SK-N-SH (cell line): Measurements from ENCODE around the gene CD207. TPM values are rescaled to one million over a fixed set of nuclear protein-coding genes. Genes with fewer than 3 reads are reported as not detected.

ENCODE experiments used
- CTCF ChIA-PET: fragments of 300-600, 350-600 bp; formaldehyde crosslinking; extraction: SDS; loops from one replicate; lab custom pipeline; 2021; lab: Yijun Ruan, JAX
- POLR2A ChIA-PET: fragments of 350-600 bp; sonication (Branson Sonifier 250); formaldehyde crosslinking; extraction: SDS; loops from one replicate; lab custom pipeline; 2020; ENCODE audit warnings: antibody characterized with exemption, inconsistent platforms; lab: Yijun Ruan, JAX
- DNase-seq: peaks from one replicate; pipeline ENCODE4 v3.0.0; 2012
- H2AFZ ChIP-seq: fragments of 200-600 bp; sonication (generic); 2 replicates; pipeline ENCODE4 v1.8.1; 2016; ENCODE audit warnings: antibody characterized with exemption, mild to moderate bottlenecking, low read depth
- H3F3A ChIP-seq: fragments of 200-600 bp; sonication (generic); replicated peaks from 2 replicates; pipeline ENCODE3; 2016; ENCODE audit warnings: antibody characterized with exemption, mild to moderate bottlenecking; ENCODE audit not compliant: insufficient read depth
- H3K27ac ChIP-seq, 2 experiments: fragments of 200-500 bp in 1 of 2; fragments of 200-600 bp in 1 of 2; sonication (Bioruptor generic) in 1 of 2; sonication (generic), shearing (Covaris generic) in 1 of 2; 2 replicates each; pipeline versions ENCODE4 v1.5.1 to v1.6.1; 2014 to 2016; ENCODE audit warnings: low read depth in 2 of 2, inconsistent platforms in 1 of 2, low read length in 1 of 2, mild to moderate bottlenecking in 1 of 2, mixed read lengths in 1 of 2
- H3K27me3 ChIP-seq: fragments of 200-600 bp; sonication (generic), shearing (Covaris generic); 2 replicates; pipeline ENCODE4 v1.6.1; 2016; ENCODE audit warnings: mixed run types; ENCODE audit not compliant: insufficient read depth
- H3K36me3 ChIP-seq, 2 experiments: fragments of 200-500 bp in 1 of 2; fragments of 200-600 bp in 1 of 2; sonication (Bioruptor generic) in 1 of 2; sonication (generic) in 1 of 2; replicated peaks in 1 of 2; 2 replicates each; pipeline versions ENCODE3 to v1.5.1; 2014 to 2016; ENCODE audit warnings: low read length in 1 of 2, mild to moderate bottlenecking in 1 of 2; ENCODE audit not compliant: insufficient read depth in 2 of 2, control insufficient read depth in 1 of 2
- H3K4me1 ChIP-seq, 2 experiments: fragments of 200-500 bp in 1 of 2; fragments of 200-600 bp in 1 of 2; sonication (Bioruptor generic) in 1 of 2; sonication (generic), shearing (Covaris generic) in 1 of 2; 2 replicates each; pipeline versions ENCODE4 v1.5.1 to v1.6.1; 2014 to 2016; ENCODE audit warnings: low read depth in 1 of 2, low read length in 1 of 2, mixed run types in 1 of 2; ENCODE audit not compliant: insufficient read depth in 2 of 2, control insufficient read depth in 1 of 2
- H3K4me2 ChIP-seq: fragments of 200-600 bp; sonication (generic), shearing (Covaris generic); 2 replicates; pipeline ENCODE4 v1.6.1; 2017; ENCODE audit warnings: mixed run types
- H3K4me3 ChIP-seq, 2 experiments: fragments of 200-500 bp in 1 of 2; fragments of 200-600 bp in 1 of 2; sonication (Bioruptor generic) in 1 of 2; sonication (generic), shearing (Covaris generic) in 1 of 2; 2 replicates each; pipeline versions ENCODE4 v1.5.1 to v1.8.1; 2014 to 2016; ENCODE audit warnings: low read depth in 2 of 2, inconsistent platforms in 1 of 2, low read length in 1 of 2, mild to moderate bottlenecking in 1 of 2, mixed read lengths in 1 of 2, moderate library complexity in 1 of 2
- H3K79me2 ChIP-seq: fragments of 200-600 bp; sonication (generic); 2 replicates; pipeline ENCODE4 v1.8.1; 2017; ENCODE audit warnings: mild to moderate bottlenecking; ENCODE audit not compliant: insufficient read depth
- H3K9ac ChIP-seq: fragments of 200-600 bp; sonication (generic); 2 replicates; pipeline ENCODE4 v1.6.1; 2017; ENCODE audit warnings: mixed run types
- H3K9me2 ChIP-seq: fragments of 200-600 bp; sonication (generic); 2 replicates; pipeline ENCODE4 v1.6.1; 2017; ENCODE audit warnings: mixed run types
- H3K9me3 ChIP-seq: fragments of 200-600 bp; sonication (generic); 2 replicates; pipeline ENCODE4 v1.6.1; 2017; ENCODE audit warnings: mixed run types, mild to moderate bottlenecking, moderate library complexity
- H4K20me1 ChIP-seq: fragments of 200-600 bp; sonication (generic); 2 replicates; pipeline ENCODE4 v1.6.1; 2017; ENCODE audit warnings: mild to moderate bottlenecking, mixed run types; ENCODE audit not compliant: insufficient read depth
- CHD2 ChIP-seq: fragments of 150-350 bp; IDR thresholded peaks from 2 replicates; pipeline ENCODE4 v1.6.1; 2018; ENCODE audit warnings: low read length; ENCODE audit not compliant: partially characterized antibody
- ELF1 ChIP-seq: IDR thresholded peaks from 2 replicates; pipeline ENCODE4 v1.4.0; 2012
- EP300 ChIP-seq, 2 experiments: IDR thresholded peaks; 2 replicates each; pipeline versions ENCODE4 v1.4.0 to v1.6.1; 2012; ENCODE audit warnings: borderline replicate concordance in 1 of 2, low read depth in 1 of 2, low read length in 1 of 2
- EZH2phosphoT487 ChIP-seq: fragments of 200-600 bp; sonication (generic); IDR thresholded peaks from 2 replicates; pipeline ENCODE4 v1.6.1; 2017; ENCODE audit warnings: low read depth, mixed run types, mild to moderate bottlenecking, antibody characterized with exemption, moderate library complexity, borderline replicate concordance
- FOSL2 ChIP-seq: IDR thresholded peaks from 2 replicates; pipeline ENCODE4 v1.4.0; 2012; ENCODE audit warnings: low read depth, mild to moderate bottlenecking, moderate library complexity, borderline replicate concordance
- FOXM1 ChIP-seq: IDR thresholded peaks from 2 replicates; pipeline ENCODE4 v1.4.0; 2012; ENCODE audit warnings: low read depth, mild to moderate bottlenecking
- GATA2 ChIP-seq: sonication (generic); formaldehyde crosslinking; IDR thresholded peaks from 2 replicates; pipeline ENCODE4 v1.5.0; 2020; ENCODE audit warnings: mild to moderate bottlenecking, missing genetic modification reagents
- JUND ChIP-seq: IDR thresholded peaks from 2 replicates; pipeline ENCODE4 v1.4.0; 2012
- MAX ChIP-seq: IDR thresholded peaks from 2 replicates; pipeline ENCODE4 v1.4.0; 2012; ENCODE audit warnings: low read depth
- MXI1 ChIP-seq: IDR thresholded peaks from 2 replicates; pipeline ENCODE4 v1.6.1; 2012; ENCODE audit warnings: mild to moderate bottlenecking, low read depth, low read length, improper control_type of control experiment
- NFIC ChIP-seq: IDR thresholded peaks from 2 replicates; pipeline ENCODE4 v1.4.0; 2012; ENCODE audit warnings: borderline replicate concordance
- NRF1 ChIP-seq: IDR thresholded peaks from 2 replicates; pipeline ENCODE4 v1.6.1; 2012; ENCODE audit warnings: low read depth, mild to moderate bottlenecking, low read length
- RAD21 ChIP-seq: IDR thresholded peaks from 2 replicates; pipeline ENCODE4 v1.6.1; 2012; ENCODE audit warnings: mild to moderate bottlenecking, low read length
- REST ChIP-seq: IDR thresholded peaks from 2 replicates; pipeline ENCODE4 v1.6.1; 2012; ENCODE audit warnings: mild to moderate bottlenecking, low read depth, low read length, moderate library complexity
- RXRA ChIP-seq: IDR thresholded peaks from 2 replicates; pipeline ENCODE4 v1.4.0; 2012; ENCODE audit warnings: low read depth, mild to moderate bottlenecking, borderline replicate concordance
- SIN3A ChIP-seq: IDR thresholded peaks from 2 replicates; pipeline ENCODE4 v1.6.1; 2012; ENCODE audit warnings: low read depth, mild to moderate bottlenecking, low read length, moderate library complexity, borderline replicate concordance
- TAF1 ChIP-seq: IDR thresholded peaks from 2 replicates; pipeline ENCODE4 v1.6.1; 2012; ENCODE audit warnings: low read depth, mild to moderate bottlenecking, low read length, moderate library complexity, borderline replicate concordance
- YY1 ChIP-seq: IDR thresholded peaks from 2 replicates; pipeline ENCODE4 v1.4.0; 2012; ENCODE audit warnings: low read depth, mild to moderate bottlenecking
- WGBS: methylation state at CpG from one replicate; pipeline ENCODE4 v1.1.6; 2017; ENCODE audit warnings: low lambda C conversion rate; 5-methylcytosine and 5-hydroxymethylcytosine counted together
- polyA plus RNA-seq, 3 experiments: library from polyadenylated mRNA; depleted of rRNA; stranded (reverse); fragments of >200 nt; gene quantifications; 2 replicates each; pipeline ENCODE4 v1.2.3, GENCODE V29; 2012
- TF ChIP-seq, protein P1 (sequence below): fragments of 200-600 bp; sonication (generic); IDR thresholded peaks from 2 replicates; pipeline ENCODE4 v1.6.1; 2017; ENCODE audit warnings: antibody characterized with exemption, mild to moderate bottlenecking, moderate library complexity
- TF ChIP-seq, protein P2 (sequence below): IDR thresholded peaks from 2 replicates; pipeline ENCODE4 v1.4.0; 2012; ENCODE audit warnings: low read depth, borderline replicate concordance

Gene CD207
- polyA plus RNA-seq, 1 of the 3 experiments (the other 2 are of a cell fraction) = 0.33 TPM

DNA sequence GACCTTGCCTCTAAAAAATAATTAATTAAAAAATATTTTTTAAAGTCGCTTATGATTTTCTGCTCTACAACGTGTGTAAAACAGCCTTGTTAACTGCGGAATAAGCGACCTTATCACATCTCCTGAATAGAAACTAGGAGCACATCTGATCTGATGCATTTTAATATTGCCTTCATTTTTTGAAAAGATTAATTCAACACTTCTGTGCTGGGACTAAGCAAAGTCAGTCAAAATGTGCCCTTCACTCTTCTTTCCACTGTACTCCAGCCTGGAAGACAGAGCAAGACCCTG is 27.8 kb downstream of the CD207 start:
- Histone ChIP-seq H3K27me3 (no peaks in the 10 kb centered on the region; the same call in 1 of the 2 replicates), H3K79me2 (no peaks in the 10 kb centered on the region), H3F3A (no peaks in the 10 kb centered on the region), H3K4me3 (no peak overlapping the region), H3K27ac (no peak overlapping the region), H3K36me3 (no peaks in the 10 kb centered on the region), H3K4me1 (no peaks in the 10 kb centered on the region), H3K4me2 (no peak overlapping the region), H3K9me3 (no peaks in the 10 kb centered on the region), H2AFZ (no peak overlapping the region), H3K9ac (no peak overlapping the region)
- ChIA-PET CTCF (interaction anchor here (1.4 to 1.6 kb wide), 2 partner anchors 12 to 18 kb away, joined by 3 to 5 read pairs; partner anchors contain the start of gene FIGLA), POLR2A (no interaction called here)
- no peak for DNase-seq
- WGBS = 69% methylated on average over 4 of the region's 4 CpGs
- no peak for TF ChIP-seq ELF1
- TF ChIP-seq EZH2phosphoT487 = no peak
- TF ChIP-seq MXI1 = no peak
- TF ChIP-seq MAX = no peak
- no peak for TF ChIP-seq RXRA
- TF ChIP-seq RAD21 = no peak
- no peak for TF ChIP-seq EP300 (IDR thresholded peaks at IDR 0.05; ENCODE audit: borderline replicate concordance in 1 of 2, low read depth in 1 of 2, low read length in 1 of 2)
- TF ChIP-seq, protein P1, sequence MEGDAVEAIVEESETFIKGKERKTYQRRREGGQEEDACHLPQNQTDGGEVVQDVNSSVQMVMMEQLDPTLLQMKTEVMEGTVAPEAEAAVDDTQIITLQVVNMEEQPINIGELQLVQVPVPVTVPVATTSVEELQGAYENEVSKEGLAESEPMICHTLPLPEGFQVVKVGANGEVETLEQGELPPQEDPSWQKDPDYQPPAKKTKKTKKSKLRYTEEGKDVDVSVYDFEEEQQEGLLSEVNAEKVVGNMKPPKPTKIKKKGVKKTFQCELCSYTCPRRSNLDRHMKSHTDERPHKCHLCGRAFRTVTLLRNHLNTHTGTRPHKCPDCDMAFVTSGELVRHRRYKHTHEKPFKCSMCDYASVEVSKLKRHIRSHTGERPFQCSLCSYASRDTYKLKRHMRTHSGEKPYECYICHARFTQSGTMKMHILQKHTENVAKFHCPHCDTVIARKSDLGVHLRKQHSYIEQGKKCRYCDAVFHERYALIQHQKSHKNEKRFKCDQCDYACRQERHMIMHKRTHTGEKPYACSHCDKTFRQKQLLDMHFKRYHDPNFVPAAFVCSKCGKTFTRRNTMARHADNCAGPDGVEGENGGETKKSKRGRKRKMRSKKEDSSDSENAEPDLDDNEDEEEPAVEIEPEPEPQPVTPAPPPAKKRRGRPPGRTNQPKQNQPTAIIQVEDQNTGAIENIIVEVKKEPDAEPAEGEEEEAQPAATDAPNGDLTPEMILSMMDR = no peak
- TF ChIP-seq, protein P2, sequence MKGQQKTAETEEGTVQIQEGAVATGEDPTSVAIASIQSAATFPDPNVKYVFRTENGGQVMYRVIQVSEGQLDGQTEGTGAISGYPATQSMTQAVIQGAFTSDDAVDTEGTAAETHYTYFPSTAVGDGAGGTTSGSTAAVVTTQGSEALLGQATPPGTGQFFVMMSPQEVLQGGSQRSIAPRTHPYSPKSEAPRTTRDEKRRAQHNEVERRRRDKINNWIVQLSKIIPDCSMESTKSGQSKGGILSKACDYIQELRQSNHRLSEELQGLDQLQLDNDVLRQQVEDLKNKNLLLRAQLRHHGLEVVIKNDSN = no peak
- TF ChIP-seq SIN3A = no peak
- no peak for TF ChIP-seq FOXM1
- TF ChIP-seq CHD2 = no peak
- no peak for TF ChIP-seq NRF1
- TF ChIP-seq YY1 = no peak
- TF ChIP-seq FOSL2 = no peak
- TF ChIP-seq TAF1 = no peak
- no peak for TF ChIP-seq JUND
- TF ChIP-seq NFIC = no peak
- TF ChIP-seq GATA2 (CRISPR knock-in tag) = no peak
- no peak for TF ChIP-seq REST
- TF ChIP-seq, all 33 proteins: peak for 0
- Histone ChIP-seq H4K20me1 (no peaks in the 10 kb centered on the region), H3K9me2 (no peaks in the 10 kb centered on the region)
